GM19455 (cell line): ENCODE measurements around the gene SARS1.
"Not testable (repeated sequence)": the region's sequence is repeated elsewhere in the genome, so short reads cannot be mapped to it uniquely, and the experiment has no call there.

Experiments used
- ATAC-seq: cut with Tn5 transposase; IDR thresholded peaks from one replicate; pipeline ENCODE4 v1.9.1; 2021; ENCODE audit not compliant: unreplicated experiment

SARS1 gene, protein sequence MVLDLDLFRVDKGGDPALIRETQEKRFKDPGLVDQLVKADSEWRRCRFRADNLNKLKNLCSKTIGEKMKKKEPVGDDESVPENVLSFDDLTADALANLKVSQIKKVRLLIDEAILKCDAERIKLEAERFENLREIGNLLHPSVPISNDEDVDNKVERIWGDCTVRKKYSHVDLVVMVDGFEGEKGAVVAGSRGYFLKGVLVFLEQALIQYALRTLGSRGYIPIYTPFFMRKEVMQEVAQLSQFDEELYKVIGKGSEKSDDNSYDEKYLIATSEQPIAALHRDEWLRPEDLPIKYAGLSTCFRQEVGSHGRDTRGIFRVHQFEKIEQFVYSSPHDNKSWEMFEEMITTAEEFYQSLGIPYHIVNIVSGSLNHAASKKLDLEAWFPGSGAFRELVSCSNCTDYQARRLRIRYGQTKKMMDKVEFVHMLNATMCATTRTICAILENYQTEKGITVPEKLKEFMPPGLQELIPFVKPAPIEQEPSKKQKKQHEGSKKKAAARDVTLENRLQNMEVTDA

DNA sequence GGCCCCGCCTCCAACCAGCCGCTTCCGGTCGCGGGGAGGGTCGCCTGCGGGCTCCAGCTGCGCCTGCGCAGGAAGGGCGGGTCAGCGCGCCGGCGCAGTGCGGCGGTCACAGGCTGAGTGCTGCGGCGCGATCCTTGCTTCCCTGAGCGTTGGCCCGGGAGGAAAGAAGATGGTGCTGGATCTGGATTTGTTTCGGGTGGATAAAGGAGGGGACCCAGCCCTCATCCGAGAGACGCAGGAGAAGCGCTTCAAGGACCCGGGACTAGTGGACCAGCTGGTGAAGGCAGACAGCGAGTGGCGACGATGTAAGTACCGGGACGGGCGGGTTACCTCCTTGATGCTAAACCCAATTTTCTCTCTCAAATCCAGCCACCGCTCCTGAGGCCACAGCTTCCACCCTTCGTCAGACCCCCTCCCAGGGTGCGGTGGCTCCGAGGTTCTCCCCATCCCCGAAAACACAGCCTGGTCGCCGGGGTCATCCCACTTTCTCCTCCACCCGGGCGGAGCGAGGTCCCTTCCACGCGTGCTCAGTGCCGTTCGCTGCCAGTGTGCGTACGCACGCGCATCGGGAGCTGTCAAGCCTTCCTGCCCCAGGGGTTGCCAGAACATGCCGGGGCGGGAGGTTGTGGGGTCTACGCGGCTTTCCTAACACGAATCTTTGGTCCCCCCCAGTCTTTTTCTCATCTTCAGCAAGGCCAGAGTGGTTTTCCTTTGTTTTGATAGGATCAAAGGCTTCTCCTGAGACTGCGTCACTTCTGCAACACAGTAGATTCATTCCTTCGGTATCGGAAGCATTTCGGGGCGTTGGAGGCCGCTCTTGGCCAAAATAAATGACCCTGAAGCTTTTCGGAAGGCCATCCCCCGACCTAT lies at the start of gene SARS1:
TSS of gene SARS1 (plus strand) at position 95 of the 870 bp plus-strand sequence. CDS start at position 170, 75 bp downstream.
- peak; percentile 74 for ATAC-seq

DNA sequence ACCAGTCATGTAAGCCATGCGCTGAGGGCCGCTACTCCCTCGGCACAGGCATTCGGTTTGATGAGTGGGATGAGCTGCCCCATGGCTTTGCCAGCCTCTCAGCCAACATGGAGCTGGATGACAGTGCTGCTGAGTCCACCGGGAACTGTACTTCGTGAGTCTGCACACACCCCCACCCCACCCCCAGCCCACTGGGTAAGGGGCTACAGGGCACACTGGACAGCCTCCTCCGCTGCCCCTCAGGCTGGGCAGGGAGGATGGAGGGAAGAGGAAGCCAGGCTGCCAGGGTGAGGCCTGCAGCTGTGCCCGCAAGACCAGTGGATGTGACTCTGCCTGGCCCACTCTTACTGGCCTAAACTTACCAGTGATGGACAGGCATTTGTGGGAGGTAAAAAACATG lies 49.2 kb upstream of the SARS1 start:
- ATAC-seq: no peak

DNA sequence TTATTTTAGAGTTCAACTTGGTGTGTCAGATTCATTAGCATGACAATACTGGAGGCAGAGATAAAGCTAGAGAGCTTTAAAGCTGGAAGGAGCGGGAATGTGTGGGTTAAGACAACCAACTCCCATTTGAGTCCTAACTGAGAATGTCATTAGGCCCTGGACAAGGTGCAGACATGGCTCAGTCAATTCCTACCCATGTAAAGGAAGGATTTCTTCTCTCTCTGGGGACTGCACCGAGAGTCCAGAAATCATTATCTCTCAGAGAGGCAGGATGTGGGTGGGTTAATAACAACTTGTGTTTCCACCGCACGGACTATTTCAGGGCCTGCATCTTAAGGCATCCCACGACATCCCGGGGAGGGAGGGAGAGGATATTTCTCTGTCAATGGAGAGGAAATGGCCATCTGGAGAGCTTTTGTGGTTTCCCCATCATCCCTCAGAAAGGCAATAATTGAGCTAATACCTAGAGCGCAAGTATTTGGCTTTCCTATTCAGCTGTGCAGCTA lies 46.7 kb upstream of the SARS1 start:
- peak; percentile 53 for ATAC-seq

DNA sequence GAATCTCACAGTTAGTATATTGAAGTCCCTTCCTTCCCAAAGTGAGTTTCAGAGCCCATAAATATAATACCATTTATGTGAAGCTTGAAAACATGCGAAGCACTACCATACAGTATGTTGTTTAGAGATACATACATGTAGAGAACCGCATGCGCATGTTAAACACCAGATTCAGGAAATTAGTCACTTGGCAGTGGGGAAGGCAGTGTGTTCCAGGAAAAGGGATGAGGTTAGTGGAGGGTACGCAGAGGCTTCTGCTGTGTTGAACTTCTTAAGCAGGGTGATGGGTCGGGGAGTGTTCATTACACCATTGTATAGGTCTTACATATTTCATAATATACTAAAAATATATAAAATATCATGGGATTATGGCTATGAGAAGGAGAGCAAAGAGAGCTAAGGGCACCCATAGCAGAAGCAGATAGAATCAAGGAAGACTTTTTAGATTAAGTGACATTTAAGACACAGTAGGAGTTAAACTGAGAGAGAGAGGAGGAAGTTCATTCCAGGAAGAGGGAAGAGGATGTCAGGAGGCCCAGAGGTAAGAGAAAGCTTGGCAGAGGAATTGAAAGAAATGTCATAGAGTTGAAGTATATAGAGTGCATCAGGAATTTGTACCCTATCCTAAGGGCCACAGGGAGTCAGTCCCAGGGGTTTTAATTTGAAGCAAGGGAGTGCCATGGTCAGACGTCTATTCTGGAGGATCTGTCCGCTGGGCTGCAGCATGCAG lies 43.5 kb upstream of the SARS1 start:
- no peak for ATAC-seq

DNA sequence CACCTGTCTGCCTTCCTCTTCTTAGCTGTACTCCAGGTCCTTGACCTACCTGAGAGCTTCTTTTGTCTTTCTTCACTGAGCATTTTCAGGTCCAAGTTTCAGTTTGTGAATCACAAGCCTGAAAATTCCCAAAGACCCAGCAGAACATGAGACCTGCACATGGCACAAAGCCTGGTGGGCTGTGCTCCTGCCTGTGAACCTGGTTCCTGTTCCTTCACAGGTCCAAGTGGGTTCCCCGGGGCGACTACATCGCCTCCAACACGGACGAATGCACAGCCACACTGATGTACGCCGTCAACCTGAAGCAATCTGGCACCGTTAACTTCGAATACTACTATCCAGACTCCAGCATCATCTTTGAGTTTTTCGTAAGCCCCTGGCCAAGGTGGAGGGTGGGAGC lies 42.1 kb upstream of the SARS1 start:
- ATAC-seq: no peak

DNA sequence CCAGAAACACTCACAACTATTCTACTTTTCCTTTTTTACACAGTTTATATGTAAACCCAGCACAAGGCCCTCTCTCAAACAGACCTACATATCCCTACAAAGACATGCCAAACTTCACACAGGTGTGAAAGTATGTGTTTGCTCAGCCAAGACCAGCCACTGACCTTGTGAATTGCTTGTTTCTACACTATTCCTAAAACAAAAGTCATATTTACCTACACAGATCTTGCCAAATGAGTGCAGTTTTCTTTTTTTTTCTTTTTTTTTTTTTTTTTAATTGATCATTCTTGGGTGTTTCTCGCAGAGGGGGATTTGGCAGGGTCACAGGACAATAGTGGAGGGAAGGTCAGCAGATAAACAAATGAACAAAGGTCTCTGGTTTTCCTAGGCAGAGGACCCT lies 37.4 kb upstream of the SARS1 start:
- ATAC-seq: not testable (repeated sequence)

DNA sequence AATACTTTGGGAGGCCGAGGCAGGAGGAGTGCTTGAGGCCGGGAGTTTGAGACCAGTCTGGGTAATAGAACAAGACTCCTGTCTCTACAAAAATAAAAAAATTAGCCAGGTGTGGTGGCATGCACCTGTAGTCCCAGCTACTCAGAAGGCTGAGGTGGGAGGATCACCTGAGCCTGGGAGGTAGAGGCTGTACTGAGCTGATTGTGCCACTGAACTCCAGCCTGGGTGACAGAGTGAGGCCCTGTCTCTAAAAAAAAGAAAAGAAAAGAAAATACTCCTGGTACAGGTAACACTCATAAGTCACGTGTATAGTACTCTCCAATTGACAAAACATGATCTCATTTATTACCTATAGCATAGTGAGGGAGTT lies 33.0 kb upstream of the SARS1 start:
- ATAC-seq: not testable (repeated sequence)

DNA sequence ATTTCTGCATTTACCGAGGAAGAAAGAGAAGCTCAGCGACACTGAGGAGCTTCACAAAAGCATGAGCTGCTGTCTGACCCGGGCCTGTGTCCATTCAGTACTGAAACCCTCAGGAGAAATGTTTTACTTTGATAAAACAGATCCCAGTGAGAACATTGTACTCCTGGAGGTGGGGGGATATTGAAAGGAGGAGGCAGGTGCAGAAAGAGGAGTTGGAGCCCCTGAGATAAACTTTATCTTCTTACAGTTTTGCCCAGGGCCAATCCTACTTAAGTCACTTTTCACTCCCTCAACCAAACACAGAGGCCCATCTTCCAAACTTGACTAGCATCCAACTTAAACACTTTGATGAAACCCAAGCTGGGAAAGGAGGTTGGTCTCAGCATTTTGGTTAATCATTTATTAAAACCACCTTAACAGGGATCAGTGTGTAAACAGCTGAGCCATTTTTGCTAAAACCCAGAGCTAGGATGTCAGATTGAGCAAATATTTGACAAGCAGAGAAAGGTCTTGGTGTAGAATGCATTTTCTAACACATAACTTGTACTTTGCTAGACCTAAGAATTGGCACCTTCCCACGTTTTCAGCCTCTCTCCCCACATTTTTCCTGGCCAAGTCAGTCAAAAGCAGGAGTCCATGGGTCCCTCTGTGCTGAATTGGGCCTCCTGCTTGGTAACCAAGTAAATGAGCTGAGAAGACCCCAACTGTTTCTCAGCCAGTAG lies 32.5 kb upstream of the SARS1 start:
- ATAC-seq: no peak

DNA sequence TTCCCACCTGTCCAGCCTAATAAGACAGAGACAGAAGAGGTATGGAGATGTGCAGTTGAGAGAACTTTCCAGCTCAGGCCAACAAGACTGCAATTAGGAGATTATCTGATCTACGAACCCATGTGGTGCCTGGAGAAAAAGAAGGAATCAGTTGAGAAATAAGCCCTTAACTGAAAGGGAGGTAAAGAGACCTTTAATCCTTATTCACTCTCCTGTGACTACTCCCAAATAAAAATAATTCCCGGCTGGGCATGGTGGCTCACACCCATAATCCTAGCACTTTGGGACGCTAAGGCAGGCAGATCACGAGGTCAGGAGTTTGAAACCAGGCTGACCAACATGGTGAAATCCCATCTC lies 31.9 kb upstream of the SARS1 start:
- no peak for ATAC-seq

DNA sequence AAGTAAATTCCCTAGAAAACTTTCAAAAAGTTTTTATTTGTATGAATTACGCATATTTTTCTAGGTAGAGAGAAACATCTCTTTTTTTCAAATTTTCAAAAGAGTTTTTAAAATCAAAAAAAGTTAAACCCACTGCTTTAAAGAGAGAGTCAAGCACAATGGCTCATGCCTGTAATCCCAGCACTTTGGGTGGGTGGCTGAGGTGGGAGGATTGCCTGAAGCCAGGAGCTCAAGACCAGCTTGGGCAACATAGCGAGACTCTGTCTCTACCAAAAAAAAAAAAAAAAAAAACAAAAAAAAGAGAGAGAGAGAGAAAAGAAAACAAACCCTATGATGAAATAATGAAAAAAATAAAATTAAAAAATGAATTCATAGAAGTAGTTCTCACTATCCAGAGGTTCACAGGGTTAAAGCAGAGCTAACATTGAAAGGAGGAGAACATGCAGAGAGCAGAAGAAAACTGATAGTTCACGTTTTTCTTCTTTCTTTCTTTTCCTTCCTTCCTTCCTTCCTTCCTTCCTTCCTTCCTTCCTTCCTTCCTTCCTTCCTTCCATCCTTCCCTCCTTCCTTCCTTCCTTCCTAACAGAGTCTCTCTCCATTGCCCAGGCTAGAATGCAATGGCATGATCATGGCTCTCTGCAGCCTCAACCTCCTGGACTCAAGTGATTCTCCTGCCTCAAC lies 30.5 kb upstream of the SARS1 start:
- ATAC-seq: no peak

DNA sequence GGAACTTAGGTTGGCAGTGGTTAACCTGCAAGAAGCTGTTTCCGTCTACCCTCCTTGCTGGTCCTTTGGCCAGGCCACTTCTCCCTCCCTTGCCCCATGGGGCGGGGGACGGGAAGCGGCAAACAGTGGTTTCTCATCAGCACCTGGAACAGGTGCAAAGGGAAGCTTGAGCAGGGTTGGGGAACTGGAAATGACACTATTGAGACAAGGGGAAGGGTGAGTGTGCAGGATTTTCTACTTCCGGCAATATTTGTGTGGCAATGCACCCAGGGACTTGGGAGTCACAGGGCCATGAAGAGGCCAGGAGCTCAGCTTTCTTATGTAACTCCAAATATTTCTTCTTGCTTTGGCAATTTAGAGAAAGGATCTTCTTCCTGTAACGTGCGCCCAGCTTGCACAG lies 29.0 kb upstream of the SARS1 start:
- ATAC-seq: no peak

DNA sequence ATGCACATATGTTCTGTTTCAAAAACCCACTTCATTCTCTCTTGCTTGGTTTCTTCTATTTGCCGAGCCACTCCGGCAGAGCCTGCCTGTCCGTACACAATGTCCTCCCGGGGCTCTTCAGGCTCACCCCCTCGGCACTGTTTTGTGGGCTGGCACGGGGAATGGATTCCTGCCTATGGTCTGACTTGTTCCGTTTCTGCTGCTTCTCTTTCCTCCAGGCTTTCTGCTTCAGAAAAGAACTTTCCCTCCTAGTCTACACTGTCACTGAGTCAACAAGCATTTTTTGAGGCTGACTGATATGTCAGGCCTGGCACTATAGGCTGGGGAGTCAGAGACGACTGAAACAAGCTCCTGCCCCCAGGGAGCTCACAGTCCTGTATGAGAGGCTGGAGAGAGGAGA lies 28.4 kb upstream of the SARS1 start:
- no peak for ATAC-seq

DNA sequence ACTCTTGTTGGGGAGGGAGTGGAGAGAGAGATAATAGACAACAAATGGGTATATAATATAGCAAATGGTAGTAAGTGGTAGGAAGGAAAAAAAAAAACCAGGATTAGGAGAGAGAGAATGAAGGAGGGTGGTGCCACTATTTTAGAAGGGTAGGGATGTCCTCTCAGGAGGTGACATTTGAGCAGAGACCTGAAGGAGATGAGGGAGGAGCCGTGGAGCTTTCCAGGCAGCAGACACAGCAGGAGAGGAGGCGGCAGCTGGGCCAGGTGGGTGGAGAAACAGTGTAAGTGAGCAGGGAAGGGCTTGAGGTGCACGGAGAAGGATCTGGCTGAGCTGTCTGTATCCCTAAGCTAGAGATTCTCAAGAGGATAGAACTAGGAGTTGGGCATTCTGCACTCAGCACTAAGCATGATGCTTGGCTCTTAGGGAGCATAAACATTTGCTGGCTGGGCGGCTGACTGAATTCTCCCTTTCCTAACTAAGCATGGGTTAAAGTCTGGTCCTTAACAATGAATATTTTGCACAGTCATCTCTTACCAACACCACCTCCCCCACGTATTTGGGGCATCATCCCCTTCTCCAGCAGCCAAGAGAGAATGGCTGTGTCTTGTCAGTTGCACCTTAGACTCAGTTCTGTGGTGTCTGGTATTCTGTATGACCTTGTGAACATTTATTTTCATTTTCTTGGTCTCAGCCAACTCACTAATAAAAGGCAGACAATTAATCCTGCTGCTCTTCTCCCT lies 27.6 kb upstream of the SARS1 start:
- ATAC-seq: no peak

DNA sequence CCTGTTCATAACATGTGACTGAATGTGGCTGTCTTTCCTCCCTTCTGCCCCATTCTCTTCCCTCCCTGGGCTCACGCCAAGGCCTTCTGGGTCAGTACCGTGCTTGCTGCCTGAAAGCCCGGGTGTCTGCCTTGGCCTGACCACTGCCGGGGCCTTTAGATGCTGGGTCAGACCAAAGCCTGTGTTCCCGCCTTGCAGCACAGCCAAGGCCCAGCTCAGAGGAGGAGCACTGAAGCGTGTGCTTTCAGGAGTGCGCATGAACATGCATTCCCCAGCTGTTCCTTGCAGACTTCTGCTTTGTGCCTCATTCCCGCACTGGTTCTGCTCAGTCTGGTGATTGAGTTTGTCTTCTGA lies 27.0 kb upstream of the SARS1 start:
- ATAC-seq: no peak

DNA sequence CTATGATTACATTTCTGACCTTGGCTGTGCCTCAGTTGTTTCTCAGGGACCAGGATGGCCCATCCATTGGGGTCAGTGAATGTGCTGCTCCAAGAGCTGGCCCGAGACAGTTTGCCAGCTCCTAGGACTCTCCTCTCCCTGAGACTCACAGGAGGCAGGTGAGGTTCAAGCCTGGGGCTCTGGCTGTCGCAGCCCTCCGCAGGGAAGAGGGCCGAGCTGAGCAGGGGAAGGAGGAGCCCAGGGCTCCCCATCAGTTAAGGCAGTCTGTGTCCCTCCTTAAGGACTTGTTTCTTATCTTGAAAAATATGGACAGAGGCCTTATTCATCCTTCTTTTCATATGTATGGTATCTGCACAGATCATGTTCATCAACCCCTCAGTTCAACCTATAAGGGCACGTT lies 26.6 kb upstream of the SARS1 start:
- ATAC-seq: no peak

DNA sequence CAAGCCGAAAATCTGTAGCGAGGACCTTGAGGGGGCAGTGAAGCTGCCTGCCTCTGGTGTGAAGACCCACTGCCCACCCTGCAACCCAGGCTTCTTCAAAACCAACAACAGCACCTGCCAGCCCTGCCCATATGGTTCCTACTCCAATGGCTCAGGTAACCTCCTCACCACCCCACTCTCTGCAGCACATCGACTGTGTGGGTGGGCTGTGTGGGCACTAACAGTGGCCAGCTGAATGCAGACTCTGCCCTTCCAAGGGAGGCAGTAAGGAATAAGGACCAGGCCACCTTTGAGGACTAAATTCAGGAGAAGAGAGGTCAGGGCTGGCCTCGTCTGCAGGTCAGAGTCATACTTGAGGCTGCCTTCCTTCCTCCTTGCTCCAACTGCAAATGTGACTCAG lies 25.5 kb upstream of the SARS1 start:
- no peak for ATAC-seq

DNA sequence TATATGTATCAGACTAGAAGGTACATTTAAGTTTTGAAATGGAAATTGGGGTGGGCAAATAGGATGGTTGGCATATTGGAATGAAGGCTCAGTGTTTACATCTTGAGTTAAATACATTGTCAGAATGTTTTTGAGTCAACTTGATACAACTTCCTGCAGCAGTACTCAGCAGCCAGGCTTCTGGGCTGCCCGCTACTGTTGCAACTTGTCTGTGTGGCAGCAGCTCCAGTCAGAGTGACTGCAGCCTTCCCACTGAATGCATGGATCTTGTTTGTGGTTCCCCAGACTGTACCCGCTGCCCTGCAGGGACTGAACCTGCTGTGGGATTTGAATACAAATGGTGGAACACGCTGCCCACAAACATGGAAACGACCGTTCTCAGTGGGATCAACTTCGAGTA lies 24.9 kb upstream of the SARS1 start:
- no peak for ATAC-seq

DNA sequence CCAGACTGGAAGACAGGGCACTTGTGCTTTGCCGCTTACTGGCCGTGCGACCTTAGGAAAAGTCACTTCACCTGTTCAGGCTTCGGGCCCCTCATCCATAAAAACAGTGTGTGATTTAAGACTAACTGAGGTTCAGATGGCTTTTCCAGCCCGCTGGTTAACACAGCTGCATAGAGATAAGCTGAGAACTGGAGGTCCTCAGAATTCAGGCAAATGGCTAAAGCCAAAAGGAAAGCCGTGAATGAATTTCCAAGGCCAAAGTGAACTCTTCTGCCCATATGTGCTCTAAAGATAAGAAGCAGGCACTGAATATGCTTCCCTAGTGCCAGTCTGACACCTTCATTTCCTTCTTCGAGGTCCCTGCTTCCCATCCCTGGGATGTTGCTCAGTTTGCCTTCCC lies 23.5 kb upstream of the SARS1 start:
- ATAC-seq: no peak

DNA sequence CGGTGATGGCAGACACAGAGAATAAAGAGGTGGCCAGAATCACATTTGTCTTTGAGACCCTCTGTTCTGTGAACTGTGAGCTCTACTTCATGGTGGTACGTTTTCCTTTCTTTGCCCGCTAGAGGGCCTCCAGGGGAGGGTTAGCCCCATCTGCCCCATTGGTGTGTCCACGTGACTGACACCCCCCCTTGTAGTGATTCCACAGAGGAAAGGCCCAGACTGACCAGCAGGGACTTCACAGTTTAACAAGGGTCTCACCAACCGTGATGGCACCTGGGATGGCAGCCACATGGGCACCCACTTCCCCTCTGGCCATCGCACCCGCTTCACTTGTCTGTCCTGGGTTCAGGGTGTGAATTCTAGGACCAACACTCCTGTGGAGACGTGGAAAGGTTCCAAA lies 22.3 kb upstream of the SARS1 start:
- no peak for ATAC-seq
